Measurements from ENCODE around the gene ANKRD13B. TPM values are rescaled to one million over a fixed set of nuclear protein-coding genes. Genes with fewer than 3 reads are reported as not detected.

ANKRD13B gene
- total and polyA plus RNA-seq, 2 of the 13 experiments (the other 11 are each of a cell fraction or from before 2014, with no cell fraction given): 1.7 to 1.8 TPM

- TF ChIP-seq ZNF513 (CRISPR knock-in tag; conservative IDR thresholded peaks at IDR 0.05) (no peak), ZSCAN31 (CRISPR knock-in tag; IDR thresholded peaks at IDR 0.05; ENCODE audit: low read depth) (0 out of 2 replicates have a peak, but pooled peaks have one; percentile 10), PHF21A (CRISPR knock-in tag; IDR thresholded peaks at IDR 0.05) (0 out of 2 replicates have a peak, but pooled peaks have one; percentile 32), ZBTB10 (CRISPR knock-in tag; IDR thresholded peaks at IDR 0.05; ENCODE audit: borderline replicate concordance) (0 out of 2 replicates have a peak, but pooled peaks have one; percentile 10), SIX4 (CRISPR knock-in tag; IDR thresholded peaks at IDR 0.05) (no peak), SMC3 (IDR thresholded peaks at IDR 0.05; ENCODE audit: low read length) (no peak), ZNF576 (CRISPR knock-in tag; IDR thresholded peaks at IDR 0.05) (0 out of 2 replicates have a peak, but pooled peaks have one; percentile 18), REL (CRISPR knock-in tag; conservative IDR thresholded peaks at IDR 0.05) (0 out of 2 replicates have a peak, but pooled peaks have one; percentile 6), CEBPB (IDR thresholded peaks at IDR 0.05; ENCODE audit: borderline replicate concordance, low read depth, low read length) (no peak), MED13 (CRISPR knock-in tag; IDR thresholded peaks at IDR 0.05) (peak; percentile 3; the same call in 1 of the 2 replicates), HOXA5 (CRISPR knock-in tag; IDR thresholded peaks at IDR 0.05) (0 out of 2 replicates have a peak, but pooled peaks have one; percentile 9), ZNF326 (CRISPR knock-in tag; IDR thresholded peaks at IDR 0.05; ENCODE audit: borderline replicate concordance) (no peak), SCMH1 (CRISPR knock-in tag; IDR thresholded peaks at IDR 0.05; ENCODE audit: borderline replicate concordance) (no peak), MTA1 (CRISPR knock-in tag; IDR thresholded peaks at IDR 0.05; ENCODE audit: borderline replicate concordance) (no peak), RFXANK (CRISPR knock-in tag; IDR thresholded peaks at IDR 0.05) (no peak), ZNF547 (CRISPR knock-in tag; IDR thresholded peaks at IDR 0.05) (0 out of 2 replicates have a peak, but pooled peaks have one; percentile 22), ZIK1 (CRISPR knock-in tag; IDR thresholded peaks at IDR 0.05; ENCODE audit: borderline replicate concordance, low read depth) (no peak)
- TF ChIP-seq, protein P1, sequence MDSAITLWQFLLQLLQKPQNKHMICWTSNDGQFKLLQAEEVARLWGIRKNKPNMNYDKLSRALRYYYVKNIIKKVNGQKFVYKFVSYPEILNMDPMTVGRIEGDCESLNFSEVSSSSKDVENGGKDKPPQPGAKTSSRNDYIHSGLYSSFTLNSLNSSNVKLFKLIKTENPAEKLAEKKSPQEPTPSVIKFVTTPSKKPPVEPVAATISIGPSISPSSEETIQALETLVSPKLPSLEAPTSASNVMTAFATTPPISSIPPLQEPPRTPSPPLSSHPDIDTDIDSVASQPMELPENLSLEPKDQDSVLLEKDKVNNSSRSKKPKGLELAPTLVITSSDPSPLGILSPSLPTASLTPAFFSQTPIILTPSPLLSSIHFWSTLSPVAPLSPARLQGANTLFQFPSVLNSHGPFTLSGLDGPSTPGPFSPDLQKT (CRISPR knock-in tag; IDR thresholded peaks at IDR 0.05; ENCODE audit: borderline replicate concordance): no peak
- TF ChIP-seq, protein P2, sequence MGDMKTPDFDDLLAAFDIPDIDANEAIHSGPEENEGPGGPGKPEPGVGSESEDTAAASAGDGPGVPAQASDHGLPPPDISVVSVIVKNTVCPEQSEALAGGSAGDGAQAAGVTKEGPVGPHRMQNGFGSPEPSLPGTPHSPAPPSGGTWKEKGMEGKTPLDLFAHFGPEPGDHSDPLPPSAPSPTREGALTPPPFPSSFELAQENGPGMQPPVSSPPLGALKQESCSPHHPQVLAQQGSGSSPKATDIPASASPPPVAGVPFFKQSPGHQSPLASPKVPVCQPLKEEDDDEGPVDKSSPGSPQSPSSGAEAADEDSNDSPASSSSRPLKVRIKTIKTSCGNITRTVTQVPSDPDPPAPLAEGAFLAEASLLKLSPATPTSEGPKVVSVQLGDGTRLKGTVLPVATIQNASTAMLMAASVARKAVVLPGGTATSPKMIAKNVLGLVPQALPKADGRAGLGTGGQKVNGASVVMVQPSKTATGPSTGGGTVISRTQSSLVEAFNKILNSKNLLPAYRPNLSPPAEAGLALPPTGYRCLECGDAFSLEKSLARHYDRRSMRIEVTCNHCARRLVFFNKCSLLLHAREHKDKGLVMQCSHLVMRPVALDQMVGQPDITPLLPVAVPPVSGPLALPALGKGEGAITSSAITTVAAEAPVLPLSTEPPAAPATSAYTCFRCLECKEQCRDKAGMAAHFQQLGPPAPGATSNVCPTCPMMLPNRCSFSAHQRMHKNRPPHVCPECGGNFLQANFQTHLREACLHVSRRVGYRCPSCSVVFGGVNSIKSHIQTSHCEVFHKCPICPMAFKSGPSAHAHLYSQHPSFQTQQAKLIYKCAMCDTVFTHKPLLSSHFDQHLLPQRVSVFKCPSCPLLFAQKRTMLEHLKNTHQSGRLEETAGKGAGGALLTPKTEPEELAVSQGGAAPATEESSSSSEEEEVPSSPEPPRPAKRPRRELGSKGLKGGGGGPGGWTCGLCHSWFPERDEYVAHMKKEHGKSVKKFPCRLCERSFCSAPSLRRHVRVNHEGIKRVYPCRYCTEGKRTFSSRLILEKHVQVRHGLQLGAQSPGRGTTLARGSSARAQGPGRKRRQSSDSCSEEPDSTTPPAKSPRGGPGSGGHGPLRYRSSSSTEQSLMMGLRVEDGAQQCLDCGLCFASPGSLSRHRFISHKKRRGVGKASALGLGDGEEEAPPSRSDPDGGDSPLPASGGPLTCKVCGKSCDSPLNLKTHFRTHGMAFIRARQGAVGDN (CRISPR knock-in tag; IDR thresholded peaks at IDR 0.05): peak; percentile 18; the same call in 1 of the 2 replicates
Measured at GRCh38 chr17:29618272-29619065, 25.5 kb downstream of the ANKRD13B start (continued).

Data from HepG2 (cell line).